ENCODE measurements around the gene NOP9.

Gene NOP9

DNA sequence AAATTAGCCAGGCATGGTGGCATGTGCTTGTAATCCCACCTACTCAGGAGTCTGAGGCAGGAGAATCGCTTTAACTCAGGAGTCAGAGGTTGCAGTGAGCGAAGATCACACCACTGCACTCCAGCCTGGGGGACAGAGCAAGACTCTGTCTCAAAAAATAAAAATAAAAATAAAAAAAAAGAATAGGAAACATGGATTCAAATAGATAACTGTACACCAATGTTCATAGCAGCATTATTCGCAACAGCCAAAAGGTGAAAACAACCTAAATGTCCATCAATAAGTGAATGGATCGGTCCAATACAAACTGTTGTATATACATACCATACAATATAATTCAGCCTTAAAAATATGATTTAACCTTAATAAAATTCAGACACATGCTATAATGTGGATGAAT is 43.2 kb downstream of the NOP9 start:
- Histone ChIP-seq H2AFZ (ENCODE audit: low read length) (no peak overlapping the region), H4K91ac (ENCODE audit: low read depth, low read length, poor library complexity) (no peak overlapping the region), H3K23ac (ENCODE audit: low read depth, low read length, poor library complexity) (no peak overlapping the region), H3K36me3 (replicated peaks in 1 of 2; ENCODE audit: control insufficient read depth in 2 of 2, insufficient read depth in 2 of 2, low read length in 2 of 2) (no peaks in the 10 kb centered on the region), H3K14ac (ENCODE audit: low read length) (no peak overlapping the region), H3K4me3 (ENCODE audit: low read length in 2 of 2) (no peak overlapping the region), H3K18ac (ENCODE audit: low read length) (no peak overlapping the region), H4K8ac (ENCODE audit: low read depth, low read length) (no peak overlapping the region), H2BK12ac (ENCODE audit: low read length) (no peak overlapping the region), H2AK5ac (ENCODE audit: low read depth, low read length) (no peak overlapping the region), H3K27ac (replicated peaks; ENCODE audit: low read length) (no peak overlapping the region), H2BK5ac (ENCODE audit: low read length) (no peak overlapping the region), H2BK120ac (ENCODE audit: low read depth, low read length) (no peak overlapping the region), H3K27me3 (ENCODE audit: control insufficient read depth in 3 of 3, insufficient read depth in 3 of 3, low read depth in 1 of 3, low read length in 3 of 3) (peaks cover 19 to 82% (median 38%) of the 10 kb centered on the region in 3 experiments), H3K4me1 (ENCODE audit: control insufficient read depth in 2 of 2, insufficient read depth in 1 of 2, low read depth in 1 of 2, low read length in 2 of 2) (peaks cover 4 to 8% of the 10 kb centered on the region in 2 donors), H3K4ac (ENCODE audit: low read length) (no peak overlapping the region), H3K9me3 (replicated peaks in 1 of 2; ENCODE audit: control insufficient read depth in 2 of 2, insufficient read depth in 1 of 2, low read depth in 1 of 2, low read length in 2 of 2) (no peaks in the 10 kb centered on the region), H3K9ac (ENCODE audit: low read depth, low read length, poor library complexity) (no peak overlapping the region), H2BK15ac (ENCODE audit: low read length) (no peak overlapping the region), H3K79me1 (ENCODE audit: low read depth, low read length) (no peaks in the 10 kb centered on the region), H3K4me2 (ENCODE audit: insufficient read depth, low read length, poor library complexity, severe bottlenecking) (no peak overlapping the region)
- WGBS, 2 donors (ENCODE audit: extremely low coverage in 2 of 2, insufficient read length in 2 of 2, insufficient replicate concordance in 1 of 2) = no CpG with 5 or more reads among the region's 4 CpGs
- no peak for DNase-seq (ENCODE audit: low spot score)

GRCh38 chr14:24343795-24344660 is 44.4 kb downstream of the NOP9 start:
- Histone ChIP-seq H2AK5ac (ENCODE audit: low read depth, low read length) (no peak overlapping the region), H3K9me3 (replicated peaks in 1 of 2; ENCODE audit: control insufficient read depth in 2 of 2, insufficient read depth in 1 of 2, low read depth in 1 of 2, low read length in 2 of 2) (no peaks in the 10 kb centered on the region), H2BK120ac (ENCODE audit: low read depth, low read length) (no peak overlapping the region), H4K91ac (ENCODE audit: low read depth, low read length, poor library complexity) (no peak overlapping the region), H3K27me3 (ENCODE audit: control insufficient read depth in 3 of 3, insufficient read depth in 3 of 3, low read depth in 1 of 3, low read length in 3 of 3) (peaks cover 15 to 77% (median 27%) of the 10 kb centered on the region in 3 experiments), H3K14ac (ENCODE audit: low read length) (no peak overlapping the region), H3K79me1 (ENCODE audit: low read depth, low read length) (no peaks in the 10 kb centered on the region), H3K18ac (ENCODE audit: low read length) (no peak overlapping the region), H3K4me1 (ENCODE audit: control insufficient read depth in 2 of 2, insufficient read depth in 1 of 2, low read depth in 1 of 2, low read length in 2 of 2) (peaks cover 4 to 6% of the 10 kb centered on the region in 2 donors), H2AFZ (ENCODE audit: low read length) (no peak overlapping the region), H3K23ac (ENCODE audit: low read depth, low read length, poor library complexity) (no peak overlapping the region), H3K27ac (replicated peaks; ENCODE audit: low read length) (no peak overlapping the region), H2BK5ac (ENCODE audit: low read length) (no peak overlapping the region), H4K8ac (ENCODE audit: low read depth, low read length) (no peak overlapping the region), H3K4me2 (ENCODE audit: insufficient read depth, low read length, poor library complexity, severe bottlenecking) (no peak overlapping the region), H3K36me3 (replicated peaks in 1 of 2; ENCODE audit: control insufficient read depth in 2 of 2, insufficient read depth in 2 of 2, low read length in 2 of 2) (no peaks in the 10 kb centered on the region), H3K4me3 (ENCODE audit: low read length in 2 of 2) (no peak overlapping the region), H2BK15ac (ENCODE audit: low read length) (no peak overlapping the region), H2BK12ac (ENCODE audit: low read length) (no peak overlapping the region), H3K4ac (ENCODE audit: low read length) (no peak overlapping the region), H3K9ac (ENCODE audit: low read depth, low read length, poor library complexity) (no peak overlapping the region)
- WGBS, 2 donors (ENCODE audit: extremely low coverage in 2 of 2, insufficient read length in 2 of 2, insufficient replicate concordance in 1 of 2) = no CpG with 5 or more reads among the region's 7 CpGs
- DNase-seq (ENCODE audit: low spot score) = no peak

GRCh38 chr14:24347134-24347533 is 47.5 kb downstream of the NOP9 start:
- no peak overlapping the region for H3K18ac ChIP-seq (ENCODE audit: low read length)
- no peaks in the 10 kb centered on the region for H3K4me1 ChIP-seq (ENCODE audit: control insufficient read depth in 2 of 2, insufficient read depth in 1 of 2, low read depth in 1 of 2, low read length in 2 of 2)
- H3K36me3 ChIP-seq (replicated peaks in 1 of 2; ENCODE audit: control insufficient read depth in 2 of 2, insufficient read depth in 2 of 2, low read length in 2 of 2) = no peaks in the 10 kb centered on the region
- no peak for DNase-seq (ENCODE audit: low spot score)
- no peak overlapping the region for H2AK5ac ChIP-seq (ENCODE audit: low read depth, low read length)
- H2BK15ac ChIP-seq (ENCODE audit: low read length) = no peak overlapping the region
- no peak overlapping the region for H2BK5ac ChIP-seq (ENCODE audit: low read length)
- no peaks in the 10 kb centered on the region for H3K9me3 ChIP-seq (replicated peaks in 1 of 2; ENCODE audit: control insufficient read depth in 2 of 2, insufficient read depth in 1 of 2, low read depth in 1 of 2, low read length in 2 of 2)
- no peak overlapping the region for H2AFZ ChIP-seq (ENCODE audit: low read length)
- H3K79me1 ChIP-seq (ENCODE audit: low read depth, low read length) = no peaks in the 10 kb centered on the region
- H3K4me3 ChIP-seq (ENCODE audit: low read length in 2 of 2) = no peak overlapping the region
- no peak overlapping the region for H4K91ac ChIP-seq (ENCODE audit: low read depth, low read length, poor library complexity)
- H3K27me3 ChIP-seq (ENCODE audit: control insufficient read depth in 3 of 3, insufficient read depth in 3 of 3, low read depth in 1 of 3, low read length in 3 of 3) = peaks cover 0 to 78% (median 5%) of the 10 kb centered on the region in 3 experiments
- no peak overlapping the region for H3K4ac ChIP-seq (ENCODE audit: low read length)
- no peak overlapping the region for H3K23ac ChIP-seq (ENCODE audit: low read depth, low read length, poor library complexity)
- no peak overlapping the region for H3K14ac ChIP-seq (ENCODE audit: low read length)
- H3K27ac ChIP-seq (replicated peaks; ENCODE audit: low read length) = no peak overlapping the region
- H2BK12ac ChIP-seq (ENCODE audit: low read length) = no peak overlapping the region
- H4K8ac ChIP-seq (ENCODE audit: low read depth, low read length) = no peak overlapping the region
- WGBS, 2 donors (ENCODE audit: extremely low coverage in 2 of 2, insufficient read length in 2 of 2, insufficient replicate concordance in 1 of 2) = no CpG with 5 or more reads among the region's 1 CpG
- H3K9ac ChIP-seq (ENCODE audit: low read depth, low read length, poor library complexity) = no peak overlapping the region
- H3K4me2 ChIP-seq (ENCODE audit: insufficient read depth, low read length, poor library complexity, severe bottlenecking) = no peak overlapping the region
- no peak overlapping the region for H2BK120ac ChIP-seq (ENCODE audit: low read depth, low read length)

GRCh38 chr14:24348186-24348585 is 48.5 kb downstream of the NOP9 start:
- H2BK5ac ChIP-seq (ENCODE audit: low read length) = no peak overlapping the region

More at GRCh38 chr14:24348186-24348585, 48.5 kb downstream of the NOP9 start:
- Histone ChIP-seq H3K14ac (ENCODE audit: low read length) (no peak overlapping the region), H3K4me1 (ENCODE audit: control insufficient read depth in 2 of 2, insufficient read depth in 1 of 2, low read depth in 1 of 2, low read length in 2 of 2) (no peaks in the 10 kb centered on the region), H3K9ac (ENCODE audit: low read depth, low read length, poor library complexity) (no peak overlapping the region), H3K23ac (ENCODE audit: low read depth, low read length, poor library complexity) (no peak overlapping the region), H3K18ac (ENCODE audit: low read length) (no peak overlapping the region), H2BK12ac (ENCODE audit: low read length) (no peak overlapping the region), H3K79me1 (ENCODE audit: low read depth, low read length) (no peaks in the 10 kb centered on the region), H3K27me3 (ENCODE audit: control insufficient read depth in 3 of 3, insufficient read depth in 3 of 3, low read depth in 1 of 3, low read length in 3 of 3) (peaks cover 0 to 80% (median 10%) of the 10 kb centered on the region in 3 experiments), H2BK120ac (ENCODE audit: low read depth, low read length) (no peak overlapping the region), H2AK5ac (ENCODE audit: low read depth, low read length) (no peak overlapping the region), H3K4me2 (ENCODE audit: insufficient read depth, low read length, poor library complexity, severe bottlenecking) (no peak overlapping the region), H3K36me3 (replicated peaks in 1 of 2; ENCODE audit: control insufficient read depth in 2 of 2, insufficient read depth in 2 of 2, low read length in 2 of 2) (no peaks in the 10 kb centered on the region), H4K91ac (ENCODE audit: low read depth, low read length, poor library complexity) (no peak overlapping the region), H3K27ac (replicated peaks; ENCODE audit: low read length) (no peak overlapping the region), H3K9me3 (replicated peaks in 1 of 2; ENCODE audit: control insufficient read depth in 2 of 2, insufficient read depth in 1 of 2, low read depth in 1 of 2, low read length in 2 of 2) (no peaks in the 10 kb centered on the region), H4K8ac (ENCODE audit: low read depth, low read length) (no peak overlapping the region), H2AFZ (ENCODE audit: low read length) (no peak overlapping the region), H3K4me3 (ENCODE audit: low read length in 2 of 2) (no peak overlapping the region), H3K4ac (ENCODE audit: low read length) (no peak overlapping the region), H2BK15ac (ENCODE audit: low read length) (no peak overlapping the region)
- no CpG with 5 or more reads among the region's 2 CpGs for WGBS, 2 donors (ENCODE audit: extremely low coverage in 2 of 2, insufficient read length in 2 of 2, insufficient replicate concordance in 1 of 2)
- DNase-seq (ENCODE audit: low spot score) = no peak

Data from neuronal stem cell (in vitro differentiated cells).